Skin epidermis (tissue), 12 donors: Measurements from ENCODE around the gene VWC2.

ENCODE experiments used
- H3K27ac ChIP-seq, 21 experiments: fragments of 200-600 bp; sonication (generic) in 11 of 21; one replicate each; pipeline ENCODE4 v1.5.0; 2020; ENCODE audit warnings: mild to moderate bottlenecking in 3 of 21, inconsistent platforms in 2 of 21, moderate library complexity in 2 of 21
- H3K4me3 ChIP-seq, 7 experiments: fragments of 200-600 bp; sonication (generic) in 2 of 7; one replicate each; pipeline ENCODE4 v1.5.0; 2020; ENCODE audit warnings: inconsistent platforms in 2 of 7, mild to moderate bottlenecking in 2 of 7, moderate library complexity in 1 of 7

VWC2 gene

GRCh38 chr7:49911909-49912308, 138.5 kb downstream of the VWC2 start:
- no peak overlapping the region for H3K4me3 ChIP-seq
- no peak overlapping the region for H3K27ac ChIP-seq

GRCh38 chr7:49926720-49927119, 153.3 kb downstream of the VWC2 start:
- Histone ChIP-seq H3K4me3 (no peak overlapping the region), H3K27ac (no peak overlapping the region)

- Histone ChIP-seq H3K27ac (no peak overlapping the region), H3K4me3 (no peak overlapping the region)
These were observed 154.2 kb downstream of the VWC2 start for GRCh38 chr7:49927631-49928030.

- Histone ChIP-seq H3K27ac (no peak overlapping the region), H3K4me3 (no peak overlapping the region)
These were observed 155.3 kb downstream of the VWC2 start for GRCh38 chr7:49928787-49929186.

- Histone ChIP-seq H3K27ac (no peak overlapping the region), H3K4me3 (no peak overlapping the region)
These were observed 158.2 kb downstream of the VWC2 start for GRCh38 chr7:49931627-49932026.

GRCh38 chr7:49937608-49938007, 164.2 kb downstream of the VWC2 start:
- Histone ChIP-seq H3K4me3 (no peak overlapping the region), H3K27ac (no peak overlapping the region)
